C1 segment of cervical spinal cord (tissue), 14 donors: ENCODE results near the gene MT1HL1.
"Not testable (repeated sequence)": the region's sequence is repeated elsewhere in the genome, so short reads cannot be mapped to it uniquely, and the experiment has no call there.

Experiments
- DNase-seq, 14 donors: peaks; one replicate each; lab custom pipeline; 2025; lab: John Stamatoyannopoulos, UW

Gene MT1HL1

DNA sequence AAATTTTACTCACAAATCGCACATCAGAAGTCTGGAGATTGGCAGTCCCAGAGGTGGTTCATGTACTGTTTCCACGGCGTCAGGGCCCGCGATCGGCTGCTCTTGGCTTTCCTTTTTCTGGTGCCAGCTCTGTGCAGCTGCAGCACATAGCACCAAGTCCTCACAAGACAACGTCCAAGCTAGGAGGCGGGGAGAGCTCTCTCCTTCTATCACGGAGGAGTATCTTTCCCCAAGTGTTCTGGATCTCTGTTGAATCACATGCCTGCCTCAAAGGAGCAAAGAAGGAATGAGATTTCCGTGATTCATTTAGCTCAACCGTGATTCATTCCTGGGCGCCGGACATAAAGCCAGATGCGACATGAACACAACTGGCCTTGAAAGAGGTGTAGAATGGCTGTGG is 25.5 kb downstream of the MT1HL1 start:
- DNase-seq, result no peak

GRCh38 chr1:236975461-236975860 is 28.8 kb downstream of the MT1HL1 start:
- DNase-seq, result no peak

DNA sequence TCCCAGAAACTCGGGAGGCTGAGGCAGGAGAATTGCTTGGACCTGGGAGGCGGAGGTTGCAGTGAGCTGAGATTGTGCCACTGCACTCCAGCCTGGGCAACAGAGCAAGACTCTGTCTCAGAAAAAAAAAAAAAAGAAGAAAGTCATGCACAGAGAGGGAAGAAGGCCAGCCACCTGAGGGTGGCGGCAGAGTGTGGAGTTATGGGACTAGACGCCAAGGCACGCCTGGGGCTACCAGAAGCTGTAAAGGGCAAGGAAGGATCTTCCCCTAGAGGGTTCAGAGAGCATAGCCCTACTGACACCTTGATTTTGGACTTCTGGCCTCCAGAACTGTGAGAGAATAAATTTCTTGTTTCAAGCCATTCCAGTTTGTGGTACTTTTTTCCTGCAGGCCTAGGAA is 30.2 kb downstream of the MT1HL1 start:
- not testable (repeated sequence) for DNase-seq

DNA sequence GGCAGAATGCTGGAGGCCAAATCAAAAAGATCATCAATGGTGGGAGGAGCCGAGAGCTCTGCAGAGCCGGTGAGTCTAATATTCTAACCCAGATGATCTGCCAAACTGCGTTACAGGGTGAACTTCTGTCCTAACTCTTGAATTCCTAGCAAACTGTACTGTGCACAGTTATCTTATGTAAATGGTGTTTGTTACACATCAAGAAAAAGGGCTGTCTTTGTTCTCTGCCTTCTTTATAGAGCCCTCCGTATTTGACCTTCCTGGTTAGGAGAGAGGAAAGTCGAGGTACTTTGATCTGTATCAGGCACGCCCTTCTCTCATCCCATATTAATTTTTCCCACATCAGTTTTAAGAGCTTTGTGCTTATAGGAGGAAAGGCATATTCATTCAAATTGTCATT is 37.6 kb downstream of the MT1HL1 start:
- no peak for DNase-seq

- DNase-seq, result no peak
Measured at GRCh38 chr1:236963920-236964319, 40.3 kb downstream of the MT1HL1 start.

- DNase-seq, result no peak
Measured at GRCh38 chr1:236959112-236959511, 45.1 kb downstream of the MT1HL1 start.

GRCh38 chr1:236957235-236957634 is 47.0 kb downstream of the MT1HL1 start:
- DNase-seq, result no peak
